ENCODE results near the gene FZD4. TPM values are rescaled to one million over a fixed set of nuclear protein-coding genes. Genes with fewer than 3 reads are reported as not detected.
A peak's percentile ranks its signal among the peaks of the same experiment; 100 is the strongest.
"Not testable (repeated sequence)": the region's sequence is repeated elsewhere in the genome, so short reads cannot be mapped to it uniquely, and the experiment has no call there.

FZD4 gene
- total RNA-seq, 1 experiment from 2014 or later, result 4.5 TPM

GRCh38 chr11:86969258-86969657 lies 14.1 kb upstream of the FZD4 start:
- Mint-ChIP-seq H3K9me3 (peaks cover 1 to 4% of the 10 kb centered on the region in 2 experiments; a peak in 2 of 5 replicates), H3K36me3 (ENCODE audit: insufficient read depth in 1 of 3, low read depth in 3 of 3) (no peaks in the 10 kb centered on the region; a peak in 2 of 7 replicates), H3K27ac (no peak overlapping the region; a peak in 1 of 7 replicates), H3K4me3 (no peak overlapping the region), H3K4me1 (peaks cover 11 to 13% of the 10 kb centered on the region in 2 experiments), H3K27me3 (ENCODE audit: low read depth) (peaks cover 5% of the 10 kb centered on the region)
- Histone ChIP-seq H3K4ac (ENCODE audit: low read depth, low read length) (no peak overlapping the region), H2BK5ac (ENCODE audit: insufficient read length, low read length) (no peak overlapping the region), H2AK5ac (ENCODE audit: insufficient read length, low read length) (no peak overlapping the region), H3K27ac (ENCODE audit: insufficient read length, low read depth, low read length) (no peak overlapping the region), H2BK20ac (ENCODE audit: low read depth, low read length, poor library complexity, severe bottlenecking) (no peak overlapping the region), H4K91ac (ENCODE audit: insufficient read length, low read depth, low read length) (no peak overlapping the region), H2BK15ac (ENCODE audit: low read depth, low read length) (no peak overlapping the region), H2BK12ac (ENCODE audit: insufficient read length, low read depth, low read length) (no peak overlapping the region), H3K23me2 (ENCODE audit: insufficient read length, low read depth, low read length, poor library complexity, severe bottlenecking) (no peaks in the 10 kb centered on the region), H2AFZ (ENCODE audit: low read length) (no peak overlapping the region), H3K9ac (ENCODE audit: extremely low read depth, insufficient read length, low read length) (no peak overlapping the region), H3K14ac (ENCODE audit: insufficient read depth, low read length) (no peak overlapping the region), H4K20me1 (ENCODE audit: control insufficient read depth, insufficient read depth, insufficient read length) (no peaks in the 10 kb centered on the region), H3K9me3 (ENCODE audit: control insufficient read depth, low read depth, low read length) (no peaks in the 10 kb centered on the region), H3K79me2 (ENCODE audit: insufficient read depth, low read length) (no peaks in the 10 kb centered on the region), H2BK120ac (ENCODE audit: low read depth, low read length, poor library complexity, severe bottlenecking) (no peak overlapping the region), H3K4me2 (ENCODE audit: insufficient read depth, insufficient read length, low read length) (no peak overlapping the region), H3K79me1 (ENCODE audit: insufficient read depth, low read depth, low read length, poor library complexity, severe bottlenecking) (no peaks in the 10 kb centered on the region), H3K23ac (ENCODE audit: insufficient read length, low read depth, low read length) (no peak overlapping the region), H3K4me1 (ENCODE audit: insufficient read depth, low read length) (no peaks in the 10 kb centered on the region), H3K27me3 (ENCODE audit: insufficient read depth, low read length) (no peaks in the 10 kb centered on the region), H3K56ac (ENCODE audit: insufficient read length, low read depth, low read length) (no peak overlapping the region), H3T11ph (ENCODE audit: low read length) (no peak overlapping the region), H4K8ac (replicated peaks; ENCODE audit: insufficient read length, low read depth, low read length) (no peak overlapping the region), H3K18ac (ENCODE audit: insufficient read length, low read depth, low read length) (no peak overlapping the region), H4K5ac (ENCODE audit: insufficient read length, low read depth, low read length) (no peak overlapping the region)
- no peak for DNase-seq
- TF ChIP-seq, protein P1, sequence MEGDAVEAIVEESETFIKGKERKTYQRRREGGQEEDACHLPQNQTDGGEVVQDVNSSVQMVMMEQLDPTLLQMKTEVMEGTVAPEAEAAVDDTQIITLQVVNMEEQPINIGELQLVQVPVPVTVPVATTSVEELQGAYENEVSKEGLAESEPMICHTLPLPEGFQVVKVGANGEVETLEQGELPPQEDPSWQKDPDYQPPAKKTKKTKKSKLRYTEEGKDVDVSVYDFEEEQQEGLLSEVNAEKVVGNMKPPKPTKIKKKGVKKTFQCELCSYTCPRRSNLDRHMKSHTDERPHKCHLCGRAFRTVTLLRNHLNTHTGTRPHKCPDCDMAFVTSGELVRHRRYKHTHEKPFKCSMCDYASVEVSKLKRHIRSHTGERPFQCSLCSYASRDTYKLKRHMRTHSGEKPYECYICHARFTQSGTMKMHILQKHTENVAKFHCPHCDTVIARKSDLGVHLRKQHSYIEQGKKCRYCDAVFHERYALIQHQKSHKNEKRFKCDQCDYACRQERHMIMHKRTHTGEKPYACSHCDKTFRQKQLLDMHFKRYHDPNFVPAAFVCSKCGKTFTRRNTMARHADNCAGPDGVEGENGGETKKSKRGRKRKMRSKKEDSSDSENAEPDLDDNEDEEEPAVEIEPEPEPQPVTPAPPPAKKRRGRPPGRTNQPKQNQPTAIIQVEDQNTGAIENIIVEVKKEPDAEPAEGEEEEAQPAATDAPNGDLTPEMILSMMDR (conservative IDR thresholded peaks at IDR 0.05), result no peak
- no CpG with 5 or more reads among the region's 1 CpG for WGBS (ENCODE audit: extremely low coverage, insufficient read length, low lambda C conversion rate)

DNA sequence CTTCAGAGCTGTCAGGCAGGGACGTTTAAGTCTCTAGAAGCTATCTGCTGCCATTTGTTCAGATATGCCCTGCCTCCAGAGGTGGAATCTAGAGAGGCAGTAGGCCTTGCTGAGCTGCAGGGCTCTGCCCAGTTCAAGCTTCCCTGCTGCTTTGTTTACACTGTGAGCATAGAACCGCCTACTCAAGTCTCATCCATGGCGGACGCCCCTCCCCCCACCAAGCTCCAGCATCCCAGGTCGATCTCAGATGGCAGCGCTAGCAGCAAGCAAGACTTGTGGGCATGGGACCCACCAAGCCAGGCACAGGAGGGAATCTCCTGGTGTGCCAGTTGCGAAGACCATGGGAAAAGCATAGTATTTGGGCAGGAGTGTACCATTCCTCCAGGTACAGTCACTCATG lies 12.4 kb upstream of the FZD4 start:
- not testable (repeated sequence) for H3K4me3 Mint-ChIP-seq; H3K4ac ChIP-seq (ENCODE audit: low read depth, low read length); H2BK20ac ChIP-seq (ENCODE audit: low read depth, low read length, poor library complexity, severe bottlenecking); H2AFZ ChIP-seq (ENCODE audit: low read length); H3K23ac ChIP-seq (ENCODE audit: insufficient read length, low read depth, low read length); H2BK5ac ChIP-seq (ENCODE audit: insufficient read length, low read length); DNase-seq; H2BK120ac ChIP-seq (ENCODE audit: low read depth, low read length, poor library complexity, severe bottlenecking); H3K79me2 ChIP-seq (ENCODE audit: insufficient read depth, low read length); H3K56ac ChIP-seq (ENCODE audit: insufficient read length, low read depth, low read length); H2BK15ac ChIP-seq (ENCODE audit: low read depth, low read length); H4K91ac ChIP-seq (ENCODE audit: insufficient read length, low read depth, low read length); H3K18ac ChIP-seq (ENCODE audit: insufficient read length, low read depth, low read length); H3K4me2 ChIP-seq (ENCODE audit: insufficient read depth, insufficient read length, low read length); H3K27ac ChIP-seq (ENCODE audit: insufficient read length, low read depth, low read length); H3K9me3 Mint-ChIP-seq; H2AK5ac ChIP-seq (ENCODE audit: insufficient read length, low read length); H4K8ac ChIP-seq (replicated peaks; ENCODE audit: insufficient read length, low read depth, low read length); H3T11ph ChIP-seq (ENCODE audit: low read length); H3K14ac ChIP-seq (ENCODE audit: insufficient read depth, low read length); H4K5ac ChIP-seq (ENCODE audit: insufficient read length, low read depth, low read length); H3K9me3 ChIP-seq (ENCODE audit: control insufficient read depth, low read depth, low read length); H3K4me1 ChIP-seq (ENCODE audit: insufficient read depth, low read length); H2BK12ac ChIP-seq (ENCODE audit: insufficient read length, low read depth, low read length); H3K23me2 ChIP-seq (ENCODE audit: insufficient read length, low read depth, low read length, poor library complexity, severe bottlenecking); H3K36me3 Mint-ChIP-seq (ENCODE audit: insufficient read depth in 1 of 3, low read depth in 3 of 3); H3K9ac ChIP-seq (ENCODE audit: extremely low read depth, insufficient read length, low read length); H3K79me1 ChIP-seq (ENCODE audit: insufficient read depth, low read depth, low read length, poor library complexity, severe bottlenecking); H3K27me3 Mint-ChIP-seq (ENCODE audit: low read depth); H4K20me1 ChIP-seq (ENCODE audit: control insufficient read depth, insufficient read depth, insufficient read length); H3K27me3 ChIP-seq (ENCODE audit: insufficient read depth, low read length)
- WGBS (ENCODE audit: extremely low coverage, insufficient read length, low lambda C conversion rate), result no CpG with 5 or more reads among the region's 7 CpGs
- Mint-ChIP-seq H3K27ac (peak overlapping the region in 1 of 3 experiments; percentile 47; a peak in 2 of 7 replicates), H3K4me1 (peaks cover 11 to 13% of the 10 kb centered on the region in 2 experiments)
